Activated B cell treated with CpG ODN at 0.5 μM for 24 hours (primary cell): Measurements from ENCODE around the gene PTPN20. TPM values are rescaled to one million over a fixed set of nuclear protein-coding genes. Genes with fewer than 3 reads are reported as not detected.

ENCODE experiments used
- ATAC-seq: fragments of 200-7000 bp; cut with Tn5 transposase; one replicate; pipeline ENCODE4 v1.10.0; 2021; ENCODE audit warnings: low read depth, mild to moderate bottlenecking, moderate library complexity
- CTCF ChIA-PET: fragments of 350-600 bp; sonication (Branson Sonifier 250); formaldehyde crosslinking; loops from one replicate; lab custom pipeline; 2021; ENCODE audit warnings: antibody characterized with exemption; lab: Charles Lee
- POLR2A ChIA-PET: fragments of 350-600 bp; sonication (Branson Sonifier 250); formaldehyde crosslinking; loops from one replicate; lab custom pipeline; 2021; ENCODE audit warnings: antibody characterized with exemption; lab: Charles Lee
- DNase-seq: peaks from one replicate; pipeline ENCODE4 v3.0.0; 2022
- H3K27ac Mint-ChIP-seq: one replicate; pipeline ENCODE4 v1.8.0; 2020; ENCODE audit warnings: mixed read lengths
- H3K27me3 Mint-ChIP-seq: one replicate; pipeline ENCODE4 v1.8.0; 2021; ENCODE audit warnings: mixed read lengths
- H3K36me3 Mint-ChIP-seq: one replicate; pipeline ENCODE4 v1.8.0; 2021; ENCODE audit warnings: low read depth, mixed read lengths
- H3K4me1 Mint-ChIP-seq: one replicate; pipeline ENCODE4 v1.8.0; 2021; ENCODE audit warnings: mixed read lengths
- H3K4me3 Mint-ChIP-seq: one replicate; pipeline ENCODE4 v1.8.0; 2020; ENCODE audit warnings: mild to moderate bottlenecking, mixed read lengths
- H3K9me3 Mint-ChIP-seq: one replicate; pipeline ENCODE4 v1.8.0; 2020; ENCODE audit warnings: mixed read lengths
- intact Hi-C: fragments of 100-400 bp; cut with micrococcal nuclease; formaldehyde crosslinking; loops from one replicate; pipeline ENCODE4 v1.15.1; 2024
- total RNA-seq: library from RNA; stranded (reverse); gene quantifications from 2 replicates; pipeline ENCODE4 v1.2.3, GENCODE V29; 2022
- TF ChIP-seq, protein P1 (sequence below): fragments of 200-600 bp; IDR thresholded peaks from one replicate; pipeline ENCODE4 v1.8.0; 2022; ENCODE audit warnings: antibody characterized with exemption, mild to moderate bottlenecking

The PTPN20 gene
- total RNA-seq, 1 donor from 2014 or later: 2.1 TPM

DNA sequence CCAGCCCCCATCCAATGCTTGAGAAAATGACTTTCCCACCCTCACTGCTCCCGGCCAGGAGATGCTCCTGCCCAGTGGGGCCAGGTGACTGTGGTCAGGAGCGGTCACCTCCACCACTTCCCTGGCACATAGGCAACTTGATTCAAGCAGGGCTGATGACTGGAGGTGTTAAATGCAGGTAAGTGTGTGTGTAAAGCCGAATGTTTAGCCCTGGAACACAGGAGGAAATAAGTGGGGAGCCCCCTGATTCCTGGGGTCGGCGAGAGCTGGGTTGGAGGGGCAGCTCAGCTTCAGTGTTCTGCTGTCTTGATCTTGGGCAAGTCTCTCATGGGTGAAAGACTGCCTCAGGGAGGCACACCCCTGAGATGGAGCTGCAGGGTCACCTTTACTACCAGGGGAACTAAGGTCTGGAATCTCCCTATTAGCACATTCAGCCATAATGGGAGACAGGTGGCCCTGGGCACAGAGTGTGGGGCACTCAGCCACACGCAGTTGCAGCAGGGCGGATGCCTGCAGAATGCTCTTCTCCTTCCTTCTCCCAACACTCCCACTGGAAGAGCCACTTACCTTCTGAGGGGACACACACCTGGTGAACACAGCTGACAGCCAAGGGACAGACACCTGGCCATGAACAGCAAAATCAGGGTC is 124.1 kb downstream of the PTPN20 start:
- ChIA-PET POLR2A (no interaction called here), CTCF (no interaction called here)
- intact Hi-C loops: no loop called here
- Mint-ChIP-seq H3K27me3 (no peaks in the 10 kb centered on the region), H3K9me3 (no peaks in the 10 kb centered on the region), H3K27ac (no peak overlapping the region), H3K4me3 (no peak overlapping the region), H3K36me3 (no peaks in the 10 kb centered on the region), H3K4me1 (no peaks in the 10 kb centered on the region)
- TF ChIP-seq, protein P1, sequence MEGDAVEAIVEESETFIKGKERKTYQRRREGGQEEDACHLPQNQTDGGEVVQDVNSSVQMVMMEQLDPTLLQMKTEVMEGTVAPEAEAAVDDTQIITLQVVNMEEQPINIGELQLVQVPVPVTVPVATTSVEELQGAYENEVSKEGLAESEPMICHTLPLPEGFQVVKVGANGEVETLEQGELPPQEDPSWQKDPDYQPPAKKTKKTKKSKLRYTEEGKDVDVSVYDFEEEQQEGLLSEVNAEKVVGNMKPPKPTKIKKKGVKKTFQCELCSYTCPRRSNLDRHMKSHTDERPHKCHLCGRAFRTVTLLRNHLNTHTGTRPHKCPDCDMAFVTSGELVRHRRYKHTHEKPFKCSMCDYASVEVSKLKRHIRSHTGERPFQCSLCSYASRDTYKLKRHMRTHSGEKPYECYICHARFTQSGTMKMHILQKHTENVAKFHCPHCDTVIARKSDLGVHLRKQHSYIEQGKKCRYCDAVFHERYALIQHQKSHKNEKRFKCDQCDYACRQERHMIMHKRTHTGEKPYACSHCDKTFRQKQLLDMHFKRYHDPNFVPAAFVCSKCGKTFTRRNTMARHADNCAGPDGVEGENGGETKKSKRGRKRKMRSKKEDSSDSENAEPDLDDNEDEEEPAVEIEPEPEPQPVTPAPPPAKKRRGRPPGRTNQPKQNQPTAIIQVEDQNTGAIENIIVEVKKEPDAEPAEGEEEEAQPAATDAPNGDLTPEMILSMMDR: no peak
- ATAC-seq (no peak), DNase-seq (no peak)

DNA sequence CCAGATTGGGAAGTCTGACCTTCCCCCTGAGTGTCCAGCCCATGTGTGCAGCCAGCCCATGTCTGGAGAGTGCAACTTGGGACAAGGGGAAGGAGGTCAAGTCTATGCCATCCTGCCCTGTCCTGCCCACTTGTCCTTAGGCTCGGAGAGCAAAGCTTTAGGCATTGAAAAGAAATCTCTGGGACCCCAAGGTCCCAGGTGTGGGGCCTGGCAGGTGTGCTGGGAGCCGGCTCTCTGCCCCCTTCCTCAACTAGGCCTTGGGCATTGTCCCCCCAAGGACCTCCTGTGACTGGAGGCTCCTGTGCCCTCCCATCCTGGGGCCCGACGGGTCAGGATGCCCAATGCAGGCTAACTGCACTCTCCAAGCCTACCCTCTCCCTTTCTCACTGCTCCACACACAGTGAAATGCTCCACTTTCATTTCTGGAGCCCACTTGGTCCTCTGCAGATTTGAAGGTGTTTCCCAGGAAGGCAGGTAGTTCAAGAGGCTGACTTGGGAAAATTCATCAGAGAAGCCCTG is 124.7 kb downstream of the PTPN20 start:
- TF ChIP-seq, protein P1: no peak
- CTCF ChIA-PET: interaction anchor here (1.6 kb wide), 1 partner anchor 12 kb away, joined by 4 read pairs; no protein-coding TSS in a partner anchor
- Mint-ChIP-seq H3K4me1 (no peaks in the 10 kb centered on the region), H3K36me3 (no peaks in the 10 kb centered on the region), H3K4me3 (no peak overlapping the region), H3K27me3 (no peaks in the 10 kb centered on the region), H3K27ac (no peak overlapping the region), H3K9me3 (no peaks in the 10 kb centered on the region)
- POLR2A ChIA-PET: no interaction called here
- ATAC-seq (no peak), DNase-seq (no peak)
- intact Hi-C loops: no loop called here

DNA sequence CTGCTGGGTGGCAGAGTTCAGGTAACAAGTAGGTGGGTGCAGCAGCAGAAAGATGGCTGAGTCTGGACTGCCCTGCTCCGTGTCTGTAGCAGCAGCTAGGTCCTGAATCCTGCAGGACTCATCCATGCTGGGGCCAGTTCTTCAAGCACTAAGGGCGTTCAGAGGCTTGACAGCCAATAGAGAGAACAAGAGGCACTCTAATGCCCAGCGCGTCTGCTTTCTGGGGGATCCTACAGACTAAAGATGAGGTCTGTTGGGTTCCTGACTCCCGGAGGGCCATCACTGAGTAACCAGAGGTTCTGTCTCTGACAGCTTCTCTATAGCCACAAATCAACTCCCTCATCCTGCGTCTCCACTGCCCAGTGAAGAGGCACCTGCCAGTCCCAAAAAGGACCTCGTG is 125.5 kb downstream of the PTPN20 start:
- H3K27me3 Mint-ChIP-seq: no peaks in the 10 kb centered on the region
- H3K4me1 Mint-ChIP-seq: no peaks in the 10 kb centered on the region
- POLR2A ChIA-PET: no interaction called here
- no peak for DNase-seq
- TF ChIP-seq, protein P1: no peak
- intact Hi-C loops: no loop called here
- no peaks in the 10 kb centered on the region for H3K36me3 Mint-ChIP-seq
- no peaks in the 10 kb centered on the region for H3K9me3 Mint-ChIP-seq
- CTCF ChIA-PET: interaction anchor here (1.6 kb wide), 1 partner anchor 11 kb away, joined by 4 read pairs; no protein-coding TSS in a partner anchor
- H3K27ac Mint-ChIP-seq: no peak overlapping the region
- ATAC-seq: no peak
- no peak overlapping the region for H3K4me3 Mint-ChIP-seq

DNA sequence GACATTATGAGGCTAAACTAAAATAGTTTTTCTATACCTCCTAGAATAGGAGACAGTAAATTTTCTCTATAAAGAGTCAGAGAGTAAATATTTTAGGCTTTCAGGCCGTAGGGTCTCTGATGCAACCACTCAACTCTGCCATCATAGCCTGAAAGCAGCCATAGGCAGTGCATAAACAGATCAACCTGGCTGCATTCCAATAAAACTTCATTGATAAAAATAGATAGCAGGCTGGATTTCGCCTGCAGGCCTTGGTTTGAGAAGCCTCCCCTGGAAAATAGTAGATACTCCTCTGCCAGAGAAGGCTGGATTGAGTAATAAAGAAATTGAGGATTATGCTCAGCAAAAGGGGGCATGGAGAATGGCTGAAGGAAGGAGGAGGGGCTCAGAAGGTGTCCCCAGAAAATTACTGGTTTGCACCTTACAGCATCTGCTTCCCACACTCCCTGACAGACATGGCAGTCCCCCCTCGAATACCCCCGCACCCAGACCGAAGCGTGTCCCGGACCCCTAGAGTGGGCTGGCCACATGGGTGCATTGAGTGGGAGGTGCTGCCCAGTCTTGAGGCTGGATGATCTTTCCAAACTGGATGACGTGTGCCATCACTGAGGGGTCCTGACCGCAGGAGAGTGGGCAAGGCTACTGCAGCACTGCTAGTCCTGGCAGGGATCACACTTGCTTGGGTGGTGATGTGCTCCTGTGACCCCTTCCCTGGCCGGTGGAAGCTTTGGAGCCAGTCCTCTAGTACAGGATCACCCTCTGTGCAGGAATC is 126.6 kb downstream of the PTPN20 start:
- Mint-ChIP-seq H3K9me3 (no peaks in the 10 kb centered on the region), H3K27me3 (no peaks in the 10 kb centered on the region), H3K4me3 (no peak overlapping the region), H3K4me1 (no peaks in the 10 kb centered on the region), H3K27ac (no peak overlapping the region), H3K36me3 (no peaks in the 10 kb centered on the region)
- DNase-seq (no peak), ATAC-seq (no peak)
- POLR2A ChIA-PET: no interaction called here
- CTCF ChIA-PET: no interaction called here
- TF ChIP-seq, protein P1: no peak
- intact Hi-C loops: no loop called here
